Pancreas (tissue), 10 donors: ENCODE data around the gene IL21R. TPM values are rescaled to one million over a fixed set of nuclear protein-coding genes. Genes with fewer than 3 reads are reported as not detected.

Source experiments
- ATAC-seq, 4 donors: fragments of 200-7000 bp; cut with Tn5 transposase; one replicate each; pipeline versions ENCODE4 v1.8.0 to v1.9.1; 2020; ENCODE audit warnings: mild to moderate bottlenecking in 4 of 4, moderate library complexity in 4 of 4
- DNase-seq, 6 donors: peaks; one replicate each; pipeline ENCODE4 v3.0.0-alpha.2; 2020
- FAIRE-seq: peaks from 2 replicates; lab custom pipeline; 2012; peaks lifted over from hg19 to GRCh38; lab: Jason Lieb, UNC
- H3K27ac ChIP-seq, 4 donors: fragments of 200-600 bp; sonication (generic); 1 replicate in 3 of 4; 2 replicates in 1 of 4; pipeline versions ENCODE4 v1.5.0 to v1.8.0; 2020
- H3K27me3 ChIP-seq, 4 donors: fragments of 200-600 bp; one replicate each; pipeline ENCODE4 v1.8.0; 2021
- H3K36me3 ChIP-seq, 3 donors: fragments of 200-600 bp; sonication (generic) in 1 of 3; one replicate each; pipeline versions ENCODE4 v1.5.0 to v1.8.0; 2020 to 2021
- H3K4me1 ChIP-seq, 3 donors: fragments of 200-600 bp; one replicate each; pipeline ENCODE4 v1.8.0; 2021
- H3K4me3 ChIP-seq, 4 donors: fragments of 200-600 bp; sonication (generic) in 2 of 4; one replicate each; pipeline versions ENCODE4 v1.5.0 to v1.8.0; 2020 to 2021
- H3K9me3 ChIP-seq, 4 donors: fragments of 200-600 bp; one replicate each; pipeline ENCODE4 v1.8.0; 2021
- WGBS, 2 donors: extraction: QIAGEN DNeasy Blood & Tissue Kit; methylation state at CpG; one replicate each; pipeline ENCODE4 v1.1.7; 2013; 5-methylcytosine and 5-hydroxymethylcytosine counted together
- intact Hi-C, 3 donors: fragments of 100-400 bp; cut with DNase I; formaldehyde crosslinking; loops; one replicate each; pipeline versions ENCODE4 v1.11.1 to v1.14.2; 2022
- polyA plus RNA-seq, 2 donors: library from polyadenylated mRNA; stranded (reverse); fragments of 200-250 nt; gene quantifications; one replicate each; pipeline ENCODE4 v1.2.3, GENCODE V29; 2013
- total RNA-seq, 6 donors: library from RNA; stranded (reverse); fragmentation: NEBNext Ultra II Directional in 4 of 6; extraction: Animal tissue kit (Norgen Biotek cat#: 25700) in 4 of 6; gene quantifications; one replicate each; pipeline versions ENCODE4 v1.2.1 to v1.2.4, GENCODE V29; 2021 to 2023
- TF ChIP-seq, protein P1 (sequence below), 4 donors: fragments of 200-600 bp; sonication (generic) in 3 of 4; IDR thresholded peaks; one replicate each; pipeline versions ENCODE4 v1.5.0 to v1.8.0; 2021; ENCODE audit warnings: antibody characterized with exemption in 4 of 4
- donor health status: healthy with polysubstance abuse.
- donor health status: DM: no; HTN: no; CAD: no; lungs with moderate emphysema.
- donor health status: DM: no; HTN: no; CAD: no.
- donor health status: control.
- donor health status: control.
- donor health status: Bipolar disorder and iron deficiency.
- donor health status: DM: yes; HTN: yes; CAD: no.
- donor health status: DM: no; HTN: no; CAD: no.
- donor health status: DM: no; HTN: no; CAD: no.
- donor health status: DM: yes; HTN: yes; CAD: no.

Gene IL21R
- total and polyA plus RNA-seq, 8 donors, result 0.08 to 0.79 (median 0.31) TPM; not detected in 2

DNA sequence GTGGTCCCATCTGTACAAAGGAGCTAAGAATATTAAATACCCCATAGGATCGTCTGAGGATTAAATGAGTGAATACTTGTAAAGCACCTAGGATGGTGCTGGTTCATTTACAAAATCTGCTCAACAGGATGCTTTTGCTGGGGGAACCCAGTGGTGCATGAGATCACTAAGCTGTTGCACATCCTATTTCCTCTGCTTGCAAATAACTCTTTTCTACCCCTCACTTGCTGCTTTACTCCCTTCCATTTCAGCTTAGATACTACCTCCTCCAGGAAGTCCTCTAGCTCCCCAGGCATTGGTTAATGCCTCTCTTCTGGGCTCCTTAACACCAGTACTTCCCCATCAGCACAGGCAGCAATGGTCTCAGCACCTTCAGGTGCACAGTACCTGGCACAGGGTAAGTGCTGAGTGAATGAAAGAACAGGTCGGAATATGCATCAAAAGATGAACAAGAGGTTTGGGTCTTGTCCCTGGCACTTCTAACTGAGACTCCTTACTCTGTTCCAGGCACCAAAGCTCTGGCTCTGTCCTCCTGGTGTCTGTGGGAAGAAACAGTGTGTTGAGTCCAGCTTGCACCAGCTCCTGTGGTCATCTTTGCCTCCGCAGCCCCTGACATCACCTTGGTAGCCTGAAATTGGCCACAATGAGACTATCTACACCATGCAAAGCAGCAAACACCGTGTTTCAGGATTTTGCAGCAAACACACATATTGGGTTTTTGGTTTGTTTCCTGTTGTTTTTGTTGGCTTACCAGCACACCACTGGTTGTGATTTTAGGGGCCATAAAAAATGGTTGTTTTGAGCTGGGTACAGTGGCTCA is 24.1 kb upstream of the IL21R start:
- H3K27ac ChIP-seq, result no peak overlapping the region
- H3K9me3 ChIP-seq, result no peaks in the 10 kb centered on the region
- intact Hi-C loops, result no loop called here
- DNase-seq, result no peak
- TF ChIP-seq, protein P1, sequence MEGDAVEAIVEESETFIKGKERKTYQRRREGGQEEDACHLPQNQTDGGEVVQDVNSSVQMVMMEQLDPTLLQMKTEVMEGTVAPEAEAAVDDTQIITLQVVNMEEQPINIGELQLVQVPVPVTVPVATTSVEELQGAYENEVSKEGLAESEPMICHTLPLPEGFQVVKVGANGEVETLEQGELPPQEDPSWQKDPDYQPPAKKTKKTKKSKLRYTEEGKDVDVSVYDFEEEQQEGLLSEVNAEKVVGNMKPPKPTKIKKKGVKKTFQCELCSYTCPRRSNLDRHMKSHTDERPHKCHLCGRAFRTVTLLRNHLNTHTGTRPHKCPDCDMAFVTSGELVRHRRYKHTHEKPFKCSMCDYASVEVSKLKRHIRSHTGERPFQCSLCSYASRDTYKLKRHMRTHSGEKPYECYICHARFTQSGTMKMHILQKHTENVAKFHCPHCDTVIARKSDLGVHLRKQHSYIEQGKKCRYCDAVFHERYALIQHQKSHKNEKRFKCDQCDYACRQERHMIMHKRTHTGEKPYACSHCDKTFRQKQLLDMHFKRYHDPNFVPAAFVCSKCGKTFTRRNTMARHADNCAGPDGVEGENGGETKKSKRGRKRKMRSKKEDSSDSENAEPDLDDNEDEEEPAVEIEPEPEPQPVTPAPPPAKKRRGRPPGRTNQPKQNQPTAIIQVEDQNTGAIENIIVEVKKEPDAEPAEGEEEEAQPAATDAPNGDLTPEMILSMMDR (IDR thresholded peaks at IDR 0.05), result no peak
- no peak overlapping the region for H3K4me3 ChIP-seq
- no peaks in the 10 kb centered on the region for H3K27me3 ChIP-seq
- no peaks in the 10 kb centered on the region for H3K4me1 ChIP-seq
- WGBS, 2 donors, result 46 to 65% methylated on average over 4 of the region's 4 CpGs
- no peaks in the 10 kb centered on the region for H3K36me3 ChIP-seq
- FAIRE-seq, result no peak
- ATAC-seq, result no peak

DNA sequence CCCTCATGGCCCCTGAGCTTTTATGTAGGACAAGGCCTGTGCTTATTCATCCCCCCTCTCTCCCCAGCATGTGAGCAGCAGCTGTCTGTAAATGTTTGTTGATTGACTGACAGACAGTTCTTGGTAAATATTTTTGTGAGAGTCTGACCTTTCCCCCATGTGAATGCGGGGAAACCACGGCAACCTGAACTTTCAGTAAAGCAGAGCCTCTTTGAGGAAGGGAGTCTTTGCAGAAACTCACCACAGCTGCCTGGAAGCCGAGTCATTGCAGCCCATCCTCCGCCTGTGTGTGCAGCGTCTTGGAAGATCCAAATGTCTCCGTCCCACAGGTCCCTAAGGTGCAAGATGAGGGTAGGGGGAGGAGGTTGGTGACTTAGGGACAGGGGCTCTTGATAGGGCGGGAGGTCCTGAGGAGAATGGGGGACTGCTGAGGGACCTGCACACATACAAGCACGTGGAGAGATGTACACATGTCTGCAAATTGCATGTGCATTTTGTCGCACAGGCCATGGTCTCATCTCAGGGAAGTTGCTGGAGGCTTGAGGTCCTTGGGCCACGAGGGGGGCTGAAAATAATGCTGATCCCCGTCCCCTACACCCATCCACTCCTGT is 23.0 kb upstream of the IL21R start:
- TF ChIP-seq, protein P1 (IDR thresholded peaks at IDR 0.05), result no peak
- H3K36me3 ChIP-seq, result no peaks in the 10 kb centered on the region
- WGBS, 2 donors, result 50 to 51% methylated on average over 11 of the region's 11 CpGs
- H3K27me3 ChIP-seq, result no peaks in the 10 kb centered on the region
- no peak for DNase-seq
- no peaks in the 10 kb centered on the region for H3K9me3 ChIP-seq
- H3K4me1 ChIP-seq, result no peaks in the 10 kb centered on the region
- no peak overlapping the region for H3K4me3 ChIP-seq
- H3K27ac ChIP-seq, result no peak overlapping the region
- FAIRE-seq, result no peak
- intact Hi-C loops, result no loop called here
- ATAC-seq, result no peak

DNA sequence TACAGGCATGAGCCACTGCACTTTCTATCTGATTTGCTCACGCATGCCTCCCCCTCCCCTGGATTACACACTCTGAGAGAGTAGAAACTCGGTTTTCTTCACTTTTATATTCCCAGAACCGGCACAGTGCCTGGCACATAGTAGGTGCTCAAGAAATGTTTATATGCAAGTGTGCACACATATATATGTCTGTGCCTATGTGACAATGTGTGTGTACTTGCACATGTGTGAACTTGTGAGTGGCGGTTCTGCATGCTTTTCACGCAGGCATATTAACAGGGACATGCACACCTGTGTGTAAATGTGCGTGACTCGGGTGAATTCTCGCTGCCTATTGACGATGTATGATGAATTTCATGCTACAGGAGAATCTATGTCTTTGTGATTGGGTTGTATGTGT is 22.1 kb upstream of the IL21R start:
- Histone ChIP-seq H3K9me3 (no peaks in the 10 kb centered on the region), H3K27me3 (no peaks in the 10 kb centered on the region), H3K27ac (no peak overlapping the region), H3K36me3 (no peaks in the 10 kb centered on the region), H3K4me1 (no peaks in the 10 kb centered on the region), H3K4me3 (no peak overlapping the region)
- ATAC-seq, result no peak
- intact Hi-C loops, result no loop called here
- DNase-seq, result no peak
- TF ChIP-seq, protein P1 (IDR thresholded peaks at IDR 0.05), result no peak
- FAIRE-seq, result no peak
- 76 to 87% methylated on average over 9 of the region's 9 CpGs for WGBS, 2 donors

DNA sequence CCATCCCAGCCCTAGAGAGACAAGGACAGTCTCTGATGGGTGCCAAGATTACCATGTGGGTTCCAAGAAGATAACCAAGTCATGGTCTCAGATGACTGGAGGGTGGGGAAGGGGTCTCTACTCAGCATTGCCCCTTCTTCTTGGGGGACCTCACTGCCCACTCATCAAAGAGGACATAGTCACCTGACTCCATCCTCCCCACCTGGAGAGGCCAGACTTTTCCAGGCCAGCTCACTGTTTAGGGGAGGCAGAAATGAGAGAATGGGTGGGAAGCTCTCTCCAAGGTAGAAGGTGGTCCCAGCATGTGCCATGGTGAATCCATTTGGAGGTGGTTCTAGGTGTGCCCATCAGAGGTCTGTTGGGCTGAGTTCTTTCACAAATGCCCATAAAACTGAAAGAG is 20.7 kb upstream of the IL21R start:
- TF ChIP-seq, protein P1 (IDR thresholded peaks at IDR 0.05), result no peak
- FAIRE-seq, result no peak
- Histone ChIP-seq H3K9me3 (no peaks in the 10 kb centered on the region), H3K36me3 (no peaks in the 10 kb centered on the region), H3K4me3 (no peak overlapping the region), H3K27ac (no peak overlapping the region), H3K27me3 (no peaks in the 10 kb centered on the region), H3K4me1 (no peaks in the 10 kb centered on the region)
- DNase-seq, result no peak
- ATAC-seq, result no peak
- intact Hi-C loops, result no loop called here
